ENCODE results near the gene ERFL. TPM values are rescaled to one million over a fixed set of nuclear protein-coding genes. Genes with fewer than 3 reads are reported as not detected.
A peak's percentile ranks its signal among the peaks of the same experiment; 100 is the strongest.

The ERFL gene
- total RNA-seq, 1 donor from 2014 or later = 0.46 TPM

DNA sequence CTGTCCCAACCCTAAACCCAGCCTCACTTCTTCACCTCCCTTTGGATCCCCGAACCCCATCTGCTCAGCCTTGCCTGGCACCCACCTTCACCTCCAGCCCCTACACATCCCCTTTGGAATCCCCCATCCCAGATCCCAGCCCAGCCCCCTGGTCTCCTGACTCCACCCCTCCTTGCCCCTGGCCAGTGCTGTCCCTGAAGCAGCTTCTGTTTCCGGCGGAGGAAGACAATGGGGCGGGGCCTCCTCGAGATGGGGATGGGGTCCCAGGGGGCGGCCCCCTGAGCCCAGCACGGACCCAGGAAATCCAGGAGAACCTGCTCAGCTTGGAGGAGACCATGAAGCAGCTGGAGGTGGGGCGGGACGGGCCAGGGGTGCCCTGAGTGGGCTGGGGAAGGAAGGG, 22.0 kb downstream of the ERFL start:
- Mint-ChIP-seq H3K27me3 (ENCODE audit: unreplicated experiment) (peaks cover 19% of the 10 kb centered on the region), H3K27ac (ENCODE audit: unreplicated experiment) (peak overlapping the region; percentile 61), H3K9me3 (ENCODE audit: unreplicated experiment) (no peaks in the 10 kb centered on the region), H3K36me3 (ENCODE audit: low read depth, unreplicated experiment) (peaks cover 39% of the 10 kb centered on the region), H3K4me3 (ENCODE audit: unreplicated experiment) (peak overlapping the region; percentile 84), H3K4me1 (ENCODE audit: unreplicated experiment) (peaks cover 8% of the 10 kb centered on the region)
- DNase-seq (ENCODE audit: low spot score) = no peak
- TF ChIP-seq, protein P1, sequence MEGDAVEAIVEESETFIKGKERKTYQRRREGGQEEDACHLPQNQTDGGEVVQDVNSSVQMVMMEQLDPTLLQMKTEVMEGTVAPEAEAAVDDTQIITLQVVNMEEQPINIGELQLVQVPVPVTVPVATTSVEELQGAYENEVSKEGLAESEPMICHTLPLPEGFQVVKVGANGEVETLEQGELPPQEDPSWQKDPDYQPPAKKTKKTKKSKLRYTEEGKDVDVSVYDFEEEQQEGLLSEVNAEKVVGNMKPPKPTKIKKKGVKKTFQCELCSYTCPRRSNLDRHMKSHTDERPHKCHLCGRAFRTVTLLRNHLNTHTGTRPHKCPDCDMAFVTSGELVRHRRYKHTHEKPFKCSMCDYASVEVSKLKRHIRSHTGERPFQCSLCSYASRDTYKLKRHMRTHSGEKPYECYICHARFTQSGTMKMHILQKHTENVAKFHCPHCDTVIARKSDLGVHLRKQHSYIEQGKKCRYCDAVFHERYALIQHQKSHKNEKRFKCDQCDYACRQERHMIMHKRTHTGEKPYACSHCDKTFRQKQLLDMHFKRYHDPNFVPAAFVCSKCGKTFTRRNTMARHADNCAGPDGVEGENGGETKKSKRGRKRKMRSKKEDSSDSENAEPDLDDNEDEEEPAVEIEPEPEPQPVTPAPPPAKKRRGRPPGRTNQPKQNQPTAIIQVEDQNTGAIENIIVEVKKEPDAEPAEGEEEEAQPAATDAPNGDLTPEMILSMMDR (IDR thresholded peaks at IDR 0.05; ENCODE audit: unreplicated experiment) = no peak

DNA sequence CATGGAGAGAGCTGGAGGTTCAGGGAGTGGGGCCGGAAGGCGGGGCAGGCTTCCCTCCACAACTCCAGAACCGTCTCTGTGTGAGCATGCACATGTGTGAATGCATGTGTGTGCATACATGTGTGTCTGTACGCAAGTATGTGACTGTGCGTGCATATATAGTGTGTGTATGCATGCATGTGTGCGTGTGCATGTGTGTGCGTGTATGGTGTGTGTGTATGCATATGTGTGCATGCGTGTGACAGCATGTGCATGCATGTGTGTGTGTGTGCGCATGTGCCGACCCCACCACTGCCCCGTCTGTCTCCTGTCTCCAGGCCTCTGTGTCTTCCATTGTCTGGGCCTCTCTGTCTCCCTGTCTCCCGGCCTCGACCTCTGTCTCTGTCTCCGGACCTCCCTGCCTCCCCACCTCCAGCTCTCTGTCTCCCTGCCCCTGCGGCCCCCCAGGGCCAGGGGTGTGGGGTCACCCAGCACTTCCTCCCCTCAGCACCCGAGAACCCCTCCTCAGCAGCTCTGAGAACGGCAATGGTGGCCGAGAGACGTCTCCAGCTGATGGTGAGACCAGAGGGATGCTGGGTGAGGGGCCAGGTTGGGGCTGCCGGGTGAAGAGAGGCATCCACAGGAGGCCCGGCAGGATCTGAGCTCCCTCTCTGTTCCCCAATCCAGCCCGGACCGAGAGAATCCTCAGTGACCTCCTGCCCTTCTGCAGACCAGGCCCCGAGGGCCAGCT, 22.8 kb downstream of the ERFL start:
- Mint-ChIP-seq H3K27ac (ENCODE audit: unreplicated experiment) (peak overlapping the region; percentile 61), H3K36me3 (ENCODE audit: low read depth, unreplicated experiment) (peaks cover 32% of the 10 kb centered on the region), H3K9me3 (ENCODE audit: unreplicated experiment) (no peaks in the 10 kb centered on the region), H3K4me1 (ENCODE audit: unreplicated experiment) (peaks cover 3% of the 10 kb centered on the region), H3K4me3 (ENCODE audit: unreplicated experiment) (peak overlapping the region; percentile 84), H3K27me3 (ENCODE audit: unreplicated experiment) (peaks cover 11% of the 10 kb centered on the region)
- TF ChIP-seq, protein P1 (IDR thresholded peaks at IDR 0.05; ENCODE audit: unreplicated experiment) = no peak
- no peak for DNase-seq (ENCODE audit: low spot score)

DNA sequence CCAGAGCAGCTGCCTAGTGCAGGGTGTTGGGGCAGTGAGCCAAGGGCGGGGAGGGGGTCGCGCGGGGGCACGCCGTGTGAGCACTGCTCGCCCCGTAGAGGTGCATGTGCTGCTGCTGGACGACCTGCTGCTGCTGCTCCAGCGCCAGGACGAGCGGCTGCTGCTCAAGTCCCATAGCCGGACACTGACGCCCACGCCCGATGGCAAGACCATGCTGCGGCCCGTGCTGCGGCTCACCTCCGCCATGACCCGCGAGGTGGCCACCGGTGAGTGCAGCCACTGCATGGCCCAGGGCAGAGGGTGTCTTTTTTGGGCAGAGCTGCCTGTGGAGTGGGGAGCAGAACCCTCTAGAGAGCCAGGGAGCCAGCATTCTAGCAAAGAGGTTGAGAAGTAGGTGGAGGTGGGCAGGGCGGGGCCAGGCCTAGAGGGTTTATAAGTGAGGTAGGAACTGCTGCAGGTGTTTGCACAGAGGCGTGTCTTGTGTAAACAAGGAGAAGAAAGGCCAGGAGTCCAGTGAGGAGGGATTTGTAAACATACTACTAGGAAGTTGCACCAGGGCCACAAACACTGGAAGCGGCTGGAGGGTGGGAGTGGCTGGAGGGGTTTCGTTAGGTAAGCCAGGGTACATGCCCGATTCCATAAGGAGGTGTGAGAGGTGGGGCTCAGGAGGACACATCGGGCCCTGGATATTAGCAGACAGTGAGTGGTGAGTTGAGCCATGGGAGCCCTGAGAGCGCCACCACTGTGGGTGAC, 24.0 kb downstream of the ERFL start:
- Mint-ChIP-seq H3K4me3 (ENCODE audit: unreplicated experiment) (peak overlapping the region; percentile 68), H3K27me3 (ENCODE audit: unreplicated experiment) (peaks cover 10% of the 10 kb centered on the region), H3K27ac (ENCODE audit: unreplicated experiment) (no peak overlapping the region), H3K36me3 (ENCODE audit: low read depth, unreplicated experiment) (peaks cover 30% of the 10 kb centered on the region), H3K4me1 (ENCODE audit: unreplicated experiment) (peaks cover 3% of the 10 kb centered on the region), H3K9me3 (ENCODE audit: unreplicated experiment) (no peaks in the 10 kb centered on the region)
- TF ChIP-seq, protein P1 (IDR thresholded peaks at IDR 0.05; ENCODE audit: unreplicated experiment) = no peak
- no peak for DNase-seq (ENCODE audit: low spot score)

DNA sequence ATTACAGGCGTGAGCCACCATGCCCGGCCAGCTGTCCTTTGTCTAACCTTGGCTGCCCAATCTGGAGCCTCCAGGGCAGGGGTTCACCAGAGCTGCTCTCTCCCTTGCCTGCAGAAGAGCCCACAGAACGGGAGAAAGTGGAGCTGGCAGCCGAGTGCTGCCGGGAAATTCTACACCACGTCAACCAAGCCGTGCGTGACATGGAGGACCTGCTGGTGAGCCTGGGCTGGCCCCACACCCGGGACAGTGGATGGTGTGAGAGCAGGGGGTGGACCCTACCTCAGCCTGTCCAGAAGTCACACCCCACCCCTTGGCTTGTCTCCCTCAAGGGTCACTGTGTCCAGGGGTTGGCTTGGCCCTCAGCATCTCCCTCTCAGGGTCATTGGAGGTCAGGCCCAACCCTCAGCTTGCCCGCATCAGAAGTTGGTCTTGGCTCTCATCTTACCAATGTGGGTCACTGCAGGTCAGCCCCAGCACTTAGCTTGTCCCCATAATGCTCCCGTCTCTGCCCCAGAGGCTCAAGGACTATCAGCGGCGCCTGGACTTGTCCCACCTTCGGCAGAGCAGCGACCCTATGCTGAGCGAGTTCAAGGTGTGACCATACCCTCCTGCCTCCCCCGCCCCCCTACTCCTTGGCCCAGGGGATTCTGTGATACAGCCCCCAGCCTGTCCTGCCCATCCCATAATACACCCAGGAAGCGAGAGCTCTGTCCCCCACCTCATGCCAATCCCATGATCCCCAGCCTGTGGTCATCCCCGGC, 24.9 kb downstream of the ERFL start:
- Mint-ChIP-seq H3K36me3 (ENCODE audit: low read depth, unreplicated experiment) (peaks cover 37% of the 10 kb centered on the region), H3K4me1 (ENCODE audit: unreplicated experiment) (peaks cover 3% of the 10 kb centered on the region), H3K27me3 (ENCODE audit: unreplicated experiment) (peaks cover 10% of the 10 kb centered on the region), H3K4me3 (ENCODE audit: unreplicated experiment) (no peak overlapping the region), H3K9me3 (ENCODE audit: unreplicated experiment) (no peaks in the 10 kb centered on the region), H3K27ac (ENCODE audit: unreplicated experiment) (no peak overlapping the region)
- TF ChIP-seq, protein P1 (IDR thresholded peaks at IDR 0.05; ENCODE audit: unreplicated experiment) = no peak
- no peak for DNase-seq (ENCODE audit: low spot score)
